ENCODE data around the gene MEIG1.
"Not testable (repeated sequence)": the region's sequence is repeated elsewhere in the genome, so short reads cannot be mapped to it uniquely, and the experiment has no call there.

Gene MEIG1

DNA sequence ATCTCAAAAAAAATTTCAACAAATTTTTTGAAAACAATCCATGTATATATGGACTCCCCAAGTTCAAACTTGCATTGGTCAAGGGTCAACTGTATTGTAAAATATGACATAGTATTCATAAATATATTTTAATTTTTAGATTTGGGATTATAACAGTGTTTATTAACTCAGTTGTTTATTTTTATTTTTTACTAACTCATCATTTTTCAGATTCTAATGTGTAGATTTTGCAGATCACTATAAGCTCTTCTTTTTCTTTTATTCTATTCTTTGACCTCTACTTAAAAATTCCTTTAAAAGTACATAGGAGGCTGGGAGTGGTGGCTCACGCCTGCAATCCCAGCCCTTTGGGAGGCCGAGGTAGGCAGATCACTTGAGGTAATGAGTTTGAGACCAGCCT lies 8.7 kb downstream of the MEIG1 start:
- no peak for DNase-seq (ENCODE audit: extremely low read depth, low read depth)
- TF ChIP-seq, protein P1, sequence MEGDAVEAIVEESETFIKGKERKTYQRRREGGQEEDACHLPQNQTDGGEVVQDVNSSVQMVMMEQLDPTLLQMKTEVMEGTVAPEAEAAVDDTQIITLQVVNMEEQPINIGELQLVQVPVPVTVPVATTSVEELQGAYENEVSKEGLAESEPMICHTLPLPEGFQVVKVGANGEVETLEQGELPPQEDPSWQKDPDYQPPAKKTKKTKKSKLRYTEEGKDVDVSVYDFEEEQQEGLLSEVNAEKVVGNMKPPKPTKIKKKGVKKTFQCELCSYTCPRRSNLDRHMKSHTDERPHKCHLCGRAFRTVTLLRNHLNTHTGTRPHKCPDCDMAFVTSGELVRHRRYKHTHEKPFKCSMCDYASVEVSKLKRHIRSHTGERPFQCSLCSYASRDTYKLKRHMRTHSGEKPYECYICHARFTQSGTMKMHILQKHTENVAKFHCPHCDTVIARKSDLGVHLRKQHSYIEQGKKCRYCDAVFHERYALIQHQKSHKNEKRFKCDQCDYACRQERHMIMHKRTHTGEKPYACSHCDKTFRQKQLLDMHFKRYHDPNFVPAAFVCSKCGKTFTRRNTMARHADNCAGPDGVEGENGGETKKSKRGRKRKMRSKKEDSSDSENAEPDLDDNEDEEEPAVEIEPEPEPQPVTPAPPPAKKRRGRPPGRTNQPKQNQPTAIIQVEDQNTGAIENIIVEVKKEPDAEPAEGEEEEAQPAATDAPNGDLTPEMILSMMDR (IDR thresholded peaks at IDR 0.05; ENCODE audit: low read depth, low read length): no peak

DNA sequence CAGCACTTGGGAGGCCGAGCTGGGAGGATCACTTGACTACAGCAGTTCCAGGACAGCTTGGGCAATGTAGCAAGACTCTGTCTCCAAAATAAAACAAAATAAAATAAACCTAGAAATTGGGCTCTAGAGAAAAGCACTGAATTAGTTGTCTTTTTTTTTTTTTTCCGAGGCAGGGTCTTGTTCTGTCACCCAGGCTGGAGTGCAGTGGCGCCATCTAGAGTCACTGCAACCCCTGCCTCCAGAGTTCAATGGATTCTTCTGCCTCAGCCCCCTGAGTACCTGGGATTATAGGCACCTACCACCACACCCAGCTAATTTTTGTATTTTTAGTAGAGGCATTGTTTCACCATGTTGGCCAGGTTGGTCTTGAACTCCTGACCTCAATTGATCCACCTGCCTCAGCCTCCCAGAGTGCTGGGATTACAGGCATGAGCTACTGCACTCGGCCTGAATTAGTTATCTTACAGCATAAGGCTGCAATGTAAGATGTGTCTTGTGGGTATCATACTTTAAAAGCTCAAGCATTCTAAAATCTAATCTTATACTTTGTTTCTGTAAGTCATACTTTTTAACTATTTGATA lies 12.8 kb downstream of the MEIG1 start:
- no peak for DNase-seq (ENCODE audit: extremely low read depth, low read depth)
- TF ChIP-seq, protein P1 (IDR thresholded peaks at IDR 0.05; ENCODE audit: low read depth, low read length): peak; percentile 52

DNA sequence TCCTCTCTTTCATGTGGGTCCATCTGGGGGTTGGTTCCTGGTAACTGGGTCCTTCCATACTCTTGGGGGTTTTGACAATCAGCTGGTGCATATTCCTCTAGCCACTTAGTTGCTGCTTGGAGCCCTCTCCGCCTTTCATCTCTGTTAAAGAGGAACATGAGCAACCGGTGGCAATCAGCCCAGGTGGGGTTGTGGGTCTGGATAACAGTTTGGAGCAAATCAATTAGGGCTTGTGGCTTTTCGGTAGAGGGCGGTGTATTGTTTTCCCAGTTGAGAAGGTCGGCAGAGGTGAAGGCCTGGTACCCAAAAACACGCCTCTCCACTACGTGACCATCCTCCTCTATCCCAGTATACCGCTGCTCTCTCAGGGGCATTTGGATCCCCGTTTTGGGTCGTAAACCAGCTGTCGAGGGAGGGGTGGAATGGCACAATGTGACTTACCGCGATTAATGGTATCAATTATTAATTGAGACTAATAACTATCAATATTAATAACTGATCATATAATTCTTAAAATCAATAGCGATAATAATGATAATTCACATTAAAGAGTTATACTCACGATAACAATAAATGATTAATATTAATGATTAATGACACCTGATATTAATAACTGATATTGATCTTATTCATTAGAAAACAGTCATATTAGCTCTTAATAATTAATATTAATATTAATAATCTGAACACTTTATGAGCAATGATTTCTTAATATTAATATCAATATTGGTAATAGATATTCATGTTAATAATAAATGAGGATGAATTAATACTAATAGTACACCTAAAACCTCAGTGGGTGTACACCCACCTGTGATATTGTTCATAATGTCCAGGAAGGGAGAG lies 15.2 kb downstream of the MEIG1 start:
- not testable (repeated sequence) for DNase-seq (ENCODE audit: extremely low read depth, low read depth)

DNA sequence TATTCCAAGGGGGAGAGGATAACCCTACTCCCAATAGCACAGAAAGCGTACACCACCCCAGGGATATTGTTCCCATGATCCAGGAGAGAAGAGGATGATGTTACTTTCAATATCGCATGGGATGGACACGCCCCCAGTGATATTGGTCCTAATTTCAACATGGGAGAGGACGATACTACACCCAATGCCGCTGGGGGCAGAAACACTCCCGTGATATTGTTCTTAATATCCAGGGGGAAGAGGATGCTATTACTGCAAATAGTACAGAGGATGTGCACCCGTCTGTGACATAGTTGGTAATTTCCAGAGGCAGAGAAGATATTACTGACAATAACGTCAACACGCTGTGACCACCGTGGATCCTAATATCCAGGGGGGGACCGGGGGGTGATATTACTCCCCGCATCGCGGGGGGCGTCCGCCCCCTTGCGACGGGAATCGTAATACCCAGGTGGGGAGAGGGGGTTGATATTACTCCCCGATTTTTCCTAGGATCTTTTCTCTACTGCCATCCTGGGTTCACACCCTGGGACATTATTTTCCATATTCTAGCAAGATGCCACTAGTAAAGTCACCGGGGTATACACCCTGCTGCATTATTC lies 16.6 kb downstream of the MEIG1 start:
- no peak for DNase-seq (ENCODE audit: extremely low read depth, low read depth)
- TF ChIP-seq, protein P1 (IDR thresholded peaks at IDR 0.05; ENCODE audit: low read depth, low read length): no peak; the same call in 1 of the 2 replicates

DNA sequence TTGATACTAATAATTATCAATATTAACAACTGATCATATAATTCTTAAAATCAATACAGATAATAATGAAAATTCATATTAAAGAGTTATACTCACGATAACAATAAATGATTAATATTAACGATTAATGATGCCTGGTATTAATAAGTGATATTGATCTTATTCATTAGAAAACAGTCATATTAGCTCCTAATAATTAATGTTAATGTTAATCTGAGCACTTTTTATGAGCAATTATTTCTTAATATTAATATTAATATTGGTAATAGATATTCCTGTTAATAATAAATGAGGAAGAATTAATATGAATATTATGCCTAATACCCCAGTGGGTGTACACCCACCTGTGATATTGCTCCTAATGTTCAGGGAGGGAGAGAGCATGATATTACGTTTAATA lies 23.6 kb downstream of the MEIG1 start:
- no peak for DNase-seq (ENCODE audit: extremely low read depth, low read depth)
- TF ChIP-seq, protein P1 (IDR thresholded peaks at IDR 0.05; ENCODE audit: low read depth, low read length): no peak

DNA sequence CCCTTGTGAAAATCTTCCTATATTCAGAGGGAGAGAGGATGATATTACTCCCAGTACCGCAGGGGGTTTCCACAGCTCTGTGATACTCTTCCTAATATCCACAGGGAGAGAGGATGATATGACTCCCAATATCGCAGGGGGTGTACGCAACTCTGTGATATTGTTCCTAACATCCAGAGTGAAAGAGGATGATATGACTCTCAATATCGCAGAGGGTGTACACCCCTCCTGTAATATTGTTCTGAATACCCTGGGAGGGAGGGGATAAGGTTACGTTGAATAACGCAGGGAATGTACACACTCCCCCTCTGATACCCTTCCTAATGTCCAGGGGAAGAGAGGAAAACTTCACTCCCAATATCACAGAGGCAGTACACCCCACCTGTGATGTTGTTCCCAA lies 30.4 kb downstream of the MEIG1 start:
- not testable (repeated sequence) for DNase-seq (ENCODE audit: extremely low read depth, low read depth)

DNA sequence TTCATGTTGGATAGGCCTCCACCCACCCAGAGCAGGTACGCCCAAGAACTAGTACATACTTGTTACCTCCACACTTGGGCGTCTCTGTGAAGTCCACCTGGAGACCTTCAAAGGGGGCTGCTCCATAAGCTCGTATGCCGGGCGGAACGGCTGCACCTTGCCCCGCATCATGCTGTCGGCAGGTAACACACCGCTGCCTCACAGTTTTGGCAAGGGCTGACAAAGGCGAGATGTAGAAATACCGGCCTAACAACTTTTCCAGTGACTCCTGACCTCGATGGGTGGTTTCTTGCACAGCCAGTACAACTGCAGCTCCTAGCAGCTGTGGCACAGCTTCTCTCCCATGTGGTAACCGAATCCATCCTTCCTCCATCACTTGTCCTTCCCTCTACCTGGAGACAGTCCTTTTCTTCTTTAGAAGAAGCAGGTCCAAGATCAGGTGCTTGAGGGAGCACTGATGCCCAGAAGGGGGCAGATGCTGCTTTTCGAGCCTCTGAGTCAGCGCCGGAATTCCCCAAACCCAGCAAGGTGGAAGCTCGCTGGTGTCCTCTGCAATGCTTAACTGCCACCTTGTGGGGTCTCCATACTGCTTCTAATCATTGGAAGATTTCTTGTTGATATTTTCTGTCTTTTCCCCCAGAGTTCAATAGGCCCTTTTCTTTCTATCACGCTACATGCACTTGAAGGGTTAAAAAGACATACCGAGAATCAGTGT lies 32.0 kb downstream of the MEIG1 start:
- DNase-seq (ENCODE audit: extremely low read depth, low read depth): not testable (repeated sequence)

DNA sequence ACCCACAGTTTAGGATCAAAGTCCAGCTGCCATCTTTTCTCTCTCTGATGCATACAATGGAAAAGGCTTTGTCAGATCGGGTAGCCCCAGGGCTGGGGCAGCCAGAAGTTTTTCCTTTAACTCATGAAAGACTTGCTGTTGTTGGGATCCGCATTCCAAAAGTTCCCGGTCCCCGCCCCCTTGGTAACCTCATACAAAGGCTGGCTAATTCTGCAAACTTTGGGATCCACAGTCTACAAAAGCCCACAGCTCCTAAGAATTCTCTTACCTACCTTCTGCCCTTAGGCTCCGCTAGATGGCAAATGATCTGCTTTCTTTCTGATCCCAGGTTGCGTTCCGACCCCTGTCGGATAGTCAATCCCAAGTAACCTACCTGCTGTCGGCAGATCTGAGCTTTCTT lies 33.1 kb downstream of the MEIG1 start:
- DNase-seq (ENCODE audit: extremely low read depth, low read depth): not testable (repeated sequence)

DNA sequence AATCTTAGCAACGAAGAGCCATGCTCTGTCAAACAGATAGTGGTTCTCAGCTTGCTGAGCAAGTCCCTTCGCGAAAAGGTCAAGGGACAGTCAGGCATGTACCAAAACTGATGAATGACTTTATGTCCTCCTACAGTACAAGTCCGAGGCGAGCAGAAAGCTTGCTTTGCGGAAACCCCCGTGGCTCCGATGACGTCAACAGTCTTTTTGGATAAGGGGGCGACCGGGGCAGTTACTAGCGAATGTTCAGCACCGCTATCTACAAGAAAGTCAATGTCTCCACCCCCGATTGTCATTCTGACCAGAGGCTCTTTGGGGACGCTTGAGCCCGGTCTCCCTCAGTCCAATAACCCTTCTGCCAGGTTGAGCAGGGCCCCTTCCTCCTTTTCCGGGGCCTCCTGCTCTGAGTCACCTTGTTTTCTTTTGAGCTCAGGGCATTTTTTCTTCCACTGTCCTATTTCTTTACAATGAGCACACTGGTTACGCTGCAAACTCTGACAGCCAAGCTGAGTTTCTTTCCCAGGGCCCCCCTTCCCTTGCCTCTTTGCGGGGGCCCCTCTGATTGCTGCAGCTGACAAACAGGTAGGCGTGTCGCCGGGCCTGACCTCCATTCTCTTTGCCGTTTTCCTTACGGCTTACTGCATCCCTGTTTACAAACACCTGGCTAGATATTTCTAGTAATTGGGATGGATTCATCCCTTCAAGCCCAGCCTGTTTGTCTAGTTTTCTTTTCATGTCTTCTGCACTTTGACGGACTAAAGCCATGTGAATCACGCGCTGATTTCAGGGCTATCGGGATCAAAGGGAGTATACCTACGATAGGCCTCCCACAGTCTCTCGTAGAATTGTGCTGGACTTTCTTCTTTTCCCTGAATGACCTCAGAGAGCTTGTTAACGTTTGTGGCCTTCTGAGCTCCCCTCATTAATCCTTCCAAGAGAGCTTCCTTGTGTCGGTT lies 34.6 kb downstream of the MEIG1 start:
- not testable (repeated sequence) for DNase-seq (ENCODE audit: extremely low read depth, low read depth)
